GM12878 (cell line): ENCODE data around the gene GALK1. TPM values are rescaled to one million over a fixed set of nuclear protein-coding genes. Genes with fewer than 3 reads are reported as not detected.

Experiments used
- ATAC-seq: fragments of 200-7000 bp; cut with Tn5 transposase; 3 replicates; pipeline ENCODE4 v1.9.1; 2020; ENCODE audit warnings: mild to moderate bottlenecking, moderate library complexity
- BruUV-seq: library from RNA; stranded (reverse); fragments of 400-500 nt; replicated peaks from 2 replicates; lab custom pipeline; 2021; lab: Mats Ljungman, UMichigan
- CTCF ChIA-PET: fragments of 300-600 bp; sonication (Branson Sonifier 250); formaldehyde crosslinking; extraction: SDS; loops from one replicate; lab custom pipeline; 2021; ENCODE audit warnings: inconsistent platforms; lab: Yijun Ruan, JAX
- POLR2A ChIA-PET: fragments of 350-600 bp; formaldehyde crosslinking; extraction: SDS; loops from one replicate; lab custom pipeline; 2021; ENCODE audit warnings: inconsistent platforms; lab: Charles Lee
- RAD21 ChIA-PET: fragments of 300-600 bp; sonication (Branson Sonifier 250); formaldehyde crosslinking; loops from one replicate; lab custom pipeline; 2023; ENCODE audit warnings: antibody characterized with exemption; ENCODE audit not compliant: unreplicated experiment; lab: Charles Lee
- SMC1A ChIA-PET: fragments of 300-600 bp; sonication (Branson Sonifier 250); formaldehyde crosslinking; loops from one replicate; lab custom pipeline; 2023; ENCODE audit not compliant: unreplicated experiment, uncharacterized antibody; lab: Charles Lee
- DNase-seq: peaks from one replicate; pipeline ENCODE4 v3.0.0-alpha.2; 2011; ENCODE audit warnings: low read depth, low spot score
- FAIRE-seq: peaks from 3 replicates; lab custom pipeline; 2011; peaks lifted over from hg19 to GRCh38; lab: Jason Lieb, UNC
- H2AFZ ChIP-seq: 2 replicates; pipeline ENCODE4 v1.6.0; 2011; ENCODE audit warnings: low read depth, low read length, control low read depth; ENCODE audit not compliant: control insufficient read depth
- H3K27ac ChIP-seq: 2 replicates; pipeline ENCODE4 v1.5.1; 2011; ENCODE audit warnings: control low read depth; ENCODE audit not compliant: control insufficient read depth, insufficient read depth
- H3K27me3 ChIP-seq, 2 experiments: replicated peaks in 1 of 2; 2 replicates each; pipeline versions ENCODE4 v1.6.0 to v1.6.1; 2011; ENCODE audit warnings: low read length in 1 of 2; ENCODE audit not compliant: control insufficient read depth in 2 of 2, insufficient read depth in 2 of 2
- H3K36me3 ChIP-seq, 2 experiments: 2 replicates each; pipeline ENCODE4 v1.5.1; 2011; ENCODE audit warnings: low read length in 1 of 2; ENCODE audit not compliant: control insufficient read depth in 2 of 2, insufficient read depth in 2 of 2
- H3K4me1 ChIP-seq: 2 replicates; pipeline ENCODE4 v1.6.1; 2011; ENCODE audit warnings: mild to moderate bottlenecking, low read length, moderate library complexity, mixed read lengths; ENCODE audit not compliant: control insufficient read depth, insufficient read depth
- H3K4me2 ChIP-seq: 2 replicates; pipeline ENCODE4 v1.6.0; 2011; ENCODE audit warnings: control low read depth; ENCODE audit not compliant: control insufficient read depth, insufficient read depth
- H3K4me3 ChIP-seq: fragments of 200-600 bp; sonication (generic); 2 replicates; pipeline ENCODE4 v1.5.1; 2016
- H3K79me2 ChIP-seq: 2 replicates; pipeline ENCODE4 v1.6.0; 2011; ENCODE audit warnings: low read length; ENCODE audit not compliant: control insufficient read depth, insufficient read depth
- H3K9ac ChIP-seq: 2 replicates; pipeline ENCODE4 v1.8.0; 2011; ENCODE audit warnings: low read length, control low read depth, mixed read lengths; ENCODE audit not compliant: control insufficient read depth, insufficient read depth
- H3K9me3 ChIP-seq: replicated peaks from 3 replicates; pipeline ENCODE4 v1.5.1; 2011; ENCODE audit warnings: mild to moderate bottlenecking, low read length; ENCODE audit not compliant: control insufficient read depth, insufficient read depth
- H4K20me1 ChIP-seq: 2 replicates; pipeline ENCODE4 v1.6.0; 2011; ENCODE audit not compliant: control insufficient read depth, insufficient read depth
- CHD2 ChIP-seq: IDR thresholded peaks from 2 replicates; pipeline ENCODE4 v1.6.1; 2011; ENCODE audit warnings: low read depth, low read length, improper control_type of control experiment, borderline replicate concordance
- DPF2 ChIP-seq: fragments of 450-650 bp; IDR thresholded peaks from 2 replicates; pipeline ENCODE4 v1.6.1; 2017; ENCODE audit warnings: mild to moderate bottlenecking
- FOS ChIP-seq: IDR thresholded peaks from 3 replicates; pipeline ENCODE4 v1.6.1; 2011; ENCODE audit warnings: borderline replicate concordance; ENCODE audit not compliant: insufficient read length; ENCODE audit errors: extremely low read depth
- IKZF1 ChIP-seq: fragments of 450-650 bp; conservative IDR thresholded peaks from 2 replicates; pipeline ENCODE4 v1.6.1; 2017; ENCODE audit warnings: antibody characterized with exemption, mild to moderate bottlenecking
- MLLT1 ChIP-seq: fragments of 450-650 bp; IDR thresholded peaks from 2 replicates; pipeline ENCODE4 v1.6.1; 2016; ENCODE audit warnings: mild to moderate bottlenecking
- PKNOX1 ChIP-seq: fragments of 450-650 bp; IDR thresholded peaks from 2 replicates; pipeline ENCODE4 v1.6.1; 2016; ENCODE audit warnings: mild to moderate bottlenecking
- RBBP5 ChIP-seq: fragments of 200-600 bp; sonication (generic); conservative IDR thresholded peaks from 2 replicates; pipeline ENCODE4 v1.6.1; 2016
- WGBS: methylation state at CpG from one replicate; pipeline ENCODE4 v1.1.6; 2016; ENCODE audit warnings: low lambda C conversion rate; ENCODE audit not compliant: insufficient replicate concordance, insufficient coverage; ENCODE audit errors: missing lambda C conversion rate; 5-methylcytosine and 5-hydroxymethylcytosine counted together
- in situ Hi-C: fragments of 300-500 bp; cut with MboI; formaldehyde crosslinking; loops from 9 replicates; pipeline ENCODE4 v1.14.3; 2018; ENCODE audit warnings: mixed read lengths
- intact Hi-C: fragments of 100-400 bp; cut with micrococcal nuclease; formaldehyde crosslinking; loops from one replicate; pipeline ENCODE4 v1.14.2; 2022; ENCODE audit not compliant: unreplicated experiment
- polyA plus RNA-seq, 11 experiments: library from polyadenylated mRNA; depleted of rRNA in 4 of 11; unstranded in 6 of 11; stranded (reverse) in 5 of 11; fragments of >200 nt; fragmentation: Nextera tagmentation in 4 of 11; fragmentation: Illumina TruSeq in 1 of 11; extraction: Ambion mirVana in 4 of 11; extraction: Trizol in 1 of 11; gene quantifications; 1 replicate in 1 of 11; 2 replicates in 10 of 11; pipeline versions ENCODE4 v1.2.1 to v1.2.3, GENCODE V29; 2011 to 2016; ENCODE audit warnings: inconsistent platforms in 2 of 11, missing spikeins in 2 of 11, low read depth in 1 of 11
- total RNA-seq, 4 experiments: library from RNA; depleted of rRNA in 3 of 4; stranded (reverse); fragments of >200 nt in 3 of 4; fragmentation: Illumina TruSeq in 1 of 4; extraction: Trizol in 1 of 4; gene quantifications; 2 replicates each; pipeline versions ENCODE4 v1.2.1 to v1.2.3, GENCODE V29; 2013 to 2021

The GALK1 gene
- total and polyA plus RNA-seq, 10 of the 15 experiments (the other 5 are each of a cell fraction or from before 2014, with no cell fraction given): 0.21 to 43.8 (median 21.4) TPM

- no TSS peak for BruUV-seq
- H3K4me1 ChIP-seq: peaks cover 9% of the 10 kb centered on the region
- DNase-seq (no peak), ATAC-seq (no peak), FAIRE-seq (no peak)
- H3K9me3 ChIP-seq: no peaks in the 10 kb centered on the region
- CTCF ChIA-PET: interaction anchor here (0.7 kb wide), 1 partner anchor 457 kb away, joined by 3 read pairs; no protein-coding TSS in a partner anchor
- no peak overlapping the region for H3K4me2 ChIP-seq
- peaks cover 21 to 23% of the 10 kb centered on the region in 2 experiments for H3K36me3 ChIP-seq
- POLR2A ChIA-PET: no interaction called here
- no peaks in the 10 kb centered on the region; the same call in 1 of the 2 replicates for H3K79me2 ChIP-seq
- H3K4me3 ChIP-seq: no peak overlapping the region
- TF ChIP-seq RBBP5 (no peak), PKNOX1 (0 out of 2 replicates have a peak, but pooled peaks have one; percentile 11)
- no peaks in the 10 kb centered on the region for H3K27me3 ChIP-seq
- H2AFZ ChIP-seq: no peak overlapping the region
- RAD21 ChIA-PET: no interaction called here
- H3K27ac ChIP-seq: no peak overlapping the region
- in situ Hi-C loops (no loop called here), intact Hi-C loops (no loop called here)
- H3K9ac ChIP-seq: no peak overlapping the region
- WGBS: 96% methylated on average over 5 of the region's 5 CpGs
- SMC1A ChIA-PET: no interaction called here
- H4K20me1 ChIP-seq: no peaks in the 10 kb centered on the region
These were observed 45.2 kb upstream of the GALK1 start for GRCh38 chr17:75810216-75810615.

GRCh38 chr17:75809631-75810111 lies 44.7 kb upstream of the GALK1 start:
- Histone ChIP-seq H3K27me3 (no peaks in the 10 kb centered on the region), H3K9me3 (no peaks in the 10 kb centered on the region), H2AFZ (no peak overlapping the region), H3K4me3 (no peak overlapping the region), H3K9ac (no peak overlapping the region), H3K79me2 (no peaks in the 10 kb centered on the region; the same call in 1 of the 2 replicates), H3K4me2 (no peak overlapping the region), H3K27ac (no peak overlapping the region), H4K20me1 (no peaks in the 10 kb centered on the region), H3K4me1 (peaks cover 9% of the 10 kb centered on the region), H3K36me3 (peaks cover 16 to 23% of the 10 kb centered on the region in 2 experiments)
- POLR2A ChIA-PET: interaction anchor here (0.6 to 4.9 kb wide), 11 partner anchors 13 to 68 kb away, joined by 3 to 33 read pairs (median 11); partner anchors contain the start of genes GALK1 and WBP2
- SMC1A ChIA-PET: interaction anchor here (0.6 to 2.5 kb wide), 11 partner anchors 9 to 56 kb away, joined by 3 to 15 read pairs (median 3); partner anchors contain the start of gene GALK1
- no peak for DNase-seq
- ATAC-seq: no peak
- BruUV-seq: no TSS peak
- CTCF ChIA-PET: interaction anchor here (0.9 to 3.3 kb wide), 10 partner anchors 18 to 57 kb away, joined by 4 to 16 read pairs (median 6); partner anchors contain the start of genes GALK1 and UNK
- intact Hi-C loops: no loop called here
- in situ Hi-C loops: no loop called here
- RAD21 ChIA-PET: interaction anchor here (0.8 to 3.3 kb wide), 14 partner anchors 11 to 163 kb away, joined by 3 to 24 read pairs (median 5); partner anchors contain the start of genes GALK1, UNC13D, UNK and WBP2
- WGBS: 93% methylated on average over 24 of the region's 24 CpGs
- TF ChIP-seq FOS (no peak), IKZF1 (0 out of 2 replicates have a peak, but pooled peaks have one; percentile 4), MLLT1 (0 out of 2 replicates have a peak, but pooled peaks have one; percentile 36), CHD2 (no peak), DPF2 (0 out of 2 replicates have a peak, but pooled peaks have one; percentile 2)
- FAIRE-seq: no peak
